Measurements from ENCODE around the gene CCDC18.
"Not testable (repeated sequence)": the region's sequence is repeated elsewhere in the genome, so short reads cannot be mapped to it uniquely, and the experiment has no call there.

CCDC18 gene

GRCh38 chr1:93167006-93167405 lies 13.5 kb upstream of the CCDC18 start:
- CTCF ChIA-PET, result no interaction called here
- POLR2A ChIA-PET, result no interaction called here
- TF ChIP-seq LEF1 (IDR thresholded peaks at IDR 0.05; ENCODE audit: borderline replicate concordance) (no peak), TARDBP (IDR thresholded peaks at IDR 0.05) (no peak), PKNOX1 (IDR thresholded peaks at IDR 0.05) (no peak), ARNT (IDR thresholded peaks at IDR 0.05) (no peak), FOXA1 (IDR thresholded peaks at IDR 0.05) (no peak), FOXK2 (IDR thresholded peaks at IDR 0.05) (no peak), HDGF (IDR thresholded peaks at IDR 0.05; ENCODE audit: borderline replicate concordance) (no peak), FOXM1 (IDR thresholded peaks at IDR 0.05; ENCODE audit: borderline replicate concordance) (no peak), ZNF384 (IDR thresholded peaks at IDR 0.05) (no peak)
- DNase-seq (ENCODE audit: extremely low spot score), result no peak

- CTCF ChIA-PET; DNase-seq (ENCODE audit: extremely low spot score); POLR2A ChIA-PET: not testable (repeated sequence)
Measured at GRCh38 chr1:93170141-93170678, 10.3 kb upstream of the CCDC18 start.

GRCh38 chr1:93171549-93172034 lies 8.9 kb upstream of the CCDC18 start:
- ChIA-PET CTCF (no interaction called here), POLR2A (interaction anchor here (1.9 kb wide), 1 partner anchor 93 kb away, joined by 4 read pairs; the partner anchor contains the start of gene MTF2)
- no peak for TF ChIP-seq L3MBTL2 (conservative IDR thresholded peaks at IDR 0.05)
- TF ChIP-seq SP1 (IDR thresholded peaks at IDR 0.05), result no peak
- no peak for TF ChIP-seq NFRKB (IDR thresholded peaks at IDR 0.05)
- TF ChIP-seq CTBP1 (IDR thresholded peaks at IDR 0.05; ENCODE audit: borderline replicate concordance), result no peak
- no peak for TF ChIP-seq TARDBP (IDR thresholded peaks at IDR 0.05)
- no peak for TF ChIP-seq ZNF384 (IDR thresholded peaks at IDR 0.05)
- TF ChIP-seq HDGF (IDR thresholded peaks at IDR 0.05; ENCODE audit: borderline replicate concordance), result no peak
- TF ChIP-seq ARNT (IDR thresholded peaks at IDR 0.05), result no peak
- no peak for DNase-seq (ENCODE audit: extremely low spot score)

GRCh38 chr1:93172778-93173177 lies 7.7 kb upstream of the CCDC18 start:
- CTCF ChIA-PET, result interaction anchor here (0.6 to 0.9 kb wide), 2 partner anchors 90 to 92 kb away, joined by 3 read pairs; no protein-coding TSS in a partner anchor
- no peak for TF ChIP-seq ZNF384 (IDR thresholded peaks at IDR 0.05)
- TF ChIP-seq ARNT (IDR thresholded peaks at IDR 0.05), result no peak
- TF ChIP-seq ELF4 (IDR thresholded peaks at IDR 0.05), result no peak
- TF ChIP-seq CTBP1 (IDR thresholded peaks at IDR 0.05; ENCODE audit: borderline replicate concordance), result no peak
- TF ChIP-seq SP1 (IDR thresholded peaks at IDR 0.05), result no peak
- TF ChIP-seq NFRKB (IDR thresholded peaks at IDR 0.05), result no peak
- no peak for TF ChIP-seq FOXA1 (IDR thresholded peaks at IDR 0.05)
- TF ChIP-seq L3MBTL2 (conservative IDR thresholded peaks at IDR 0.05), result no peak
- TF ChIP-seq TARDBP (IDR thresholded peaks at IDR 0.05), result no peak
- no peak for TF ChIP-seq LEF1 (IDR thresholded peaks at IDR 0.05; ENCODE audit: borderline replicate concordance)
- TF ChIP-seq FOXK2 (IDR thresholded peaks at IDR 0.05), result no peak
- TF ChIP-seq BHLHE40 (IDR thresholded peaks at IDR 0.05; ENCODE audit: borderline replicate concordance), result no peak
- TF ChIP-seq SUZ12 (IDR thresholded peaks at IDR 0.05), result no peak
- no peak for TF ChIP-seq FOXM1 (IDR thresholded peaks at IDR 0.05; ENCODE audit: borderline replicate concordance)
- no peak for TF ChIP-seq HDGF (IDR thresholded peaks at IDR 0.05; ENCODE audit: borderline replicate concordance)
- TF ChIP-seq PKNOX1 (IDR thresholded peaks at IDR 0.05), result no peak
- POLR2A ChIA-PET, result interaction anchor here (0.8 to 1.9 kb wide), 2 partner anchors 94 to 173 kb away, joined by 3 to 4 read pairs; partner anchors contain the start of genes DR1 and MTF2
- no peak for DNase-seq (ENCODE audit: extremely low spot score)

- CTCF ChIA-PET, result interaction anchor here (0.7 kb wide), 1 partner anchor 10 kb away, joined by 3 read pairs; no protein-coding TSS in a partner anchor
- POLR2A ChIA-PET; DNase-seq (ENCODE audit: extremely low spot score): not testable (repeated sequence)
Measured at GRCh38 chr1:93174638-93175037, 5.9 kb upstream of the CCDC18 start.

GRCh38 chr1:93177991-93178390 lies 2.5 kb upstream of the CCDC18 start:
- peak; percentile 10 for DNase-seq (ENCODE audit: extremely low spot score)
- TF ChIP-seq NFRKB (IDR thresholded peaks at IDR 0.05), result no peak
- TF ChIP-seq SP1 (IDR thresholded peaks at IDR 0.05), result no peak
- no peak for TF ChIP-seq ZNF384 (IDR thresholded peaks at IDR 0.05)
- TF ChIP-seq HDGF (IDR thresholded peaks at IDR 0.05; ENCODE audit: borderline replicate concordance), result no peak
- TF ChIP-seq FOXA1 (IDR thresholded peaks at IDR 0.05), result no peak
- TF ChIP-seq LEF1 (IDR thresholded peaks at IDR 0.05; ENCODE audit: borderline replicate concordance), result no peak
- no peak for TF ChIP-seq PKNOX1 (IDR thresholded peaks at IDR 0.05)
- TF ChIP-seq CTBP1 (IDR thresholded peaks at IDR 0.05; ENCODE audit: borderline replicate concordance), result no peak
- TF ChIP-seq FOXM1 (IDR thresholded peaks at IDR 0.05; ENCODE audit: borderline replicate concordance), result no peak
- TF ChIP-seq SUZ12 (IDR thresholded peaks at IDR 0.05), result no peak
- TF ChIP-seq ARNT (IDR thresholded peaks at IDR 0.05), result no peak
- no peak for TF ChIP-seq TARDBP (IDR thresholded peaks at IDR 0.05)
- no peak for TF ChIP-seq FOXK2 (IDR thresholded peaks at IDR 0.05)
- TF ChIP-seq L3MBTL2 (conservative IDR thresholded peaks at IDR 0.05), result no peak
- no peak for TF ChIP-seq BHLHE40 (IDR thresholded peaks at IDR 0.05; ENCODE audit: borderline replicate concordance)
- ChIA-PET CTCF (no interaction called here), POLR2A (interaction anchor here (1.2 to 1.7 kb wide), 2 partner anchors 19 to 98 kb away, joined by 3 to 7 read pairs; no protein-coding TSS in a partner anchor)
